ENCODE results near the gene LRRC45.
A peak's percentile ranks its signal among the peaks of the same experiment; 100 is the strongest.

Gene LRRC45

GRCh38 chr17:82052638-82053059 is 29.5 kb downstream of the LRRC45 start:
- no peak for DNase-seq
- no peaks in the 10 kb centered on the region for H3K27me3 ChIP-seq (ENCODE audit: insufficient read depth, low read depth, severe bottlenecking)
- H3K27ac ChIP-seq, result peak overlapping the region; percentile 67
- no peaks in the 10 kb centered on the region for H3K9me3 ChIP-seq (ENCODE audit: severe bottlenecking)
- H3K36me3 ChIP-seq, result peaks cover 74% of the 10 kb centered on the region
- no peak for TF ChIP-seq CTCF (IDR thresholded peaks at IDR 0.05; ENCODE audit: low read depth, low read length)
- H3K4me3 ChIP-seq (ENCODE audit: low read depth, low read length), result peak overlapping the region; percentile 77

- H3K36me3 ChIP-seq, result peaks cover 74% of the 10 kb centered on the region
- DNase-seq, result no peak
- H3K27ac ChIP-seq, result no peak overlapping the region
- H3K27me3 ChIP-seq (ENCODE audit: insufficient read depth, low read depth, severe bottlenecking), result no peaks in the 10 kb centered on the region
- no peaks in the 10 kb centered on the region for H3K9me3 ChIP-seq (ENCODE audit: severe bottlenecking)
- H3K4me3 ChIP-seq (ENCODE audit: low read depth, low read length), result no peak overlapping the region
- no peak for TF ChIP-seq CTCF (IDR thresholded peaks at IDR 0.05; ENCODE audit: low read depth, low read length)
These were observed 30.0 kb downstream of the LRRC45 start for GRCh38 chr17:82053130-82053529.

- TF ChIP-seq CTCF (IDR thresholded peaks at IDR 0.05; ENCODE audit: low read depth, low read length), result no peak
- H3K27ac ChIP-seq, result no peak overlapping the region
- H3K4me3 ChIP-seq (ENCODE audit: low read depth, low read length), result no peak overlapping the region
- DNase-seq, result no peak
- no peaks in the 10 kb centered on the region for H3K9me3 ChIP-seq (ENCODE audit: severe bottlenecking)
- no peaks in the 10 kb centered on the region for H3K27me3 ChIP-seq (ENCODE audit: insufficient read depth, low read depth, severe bottlenecking)
- peaks cover 74% of the 10 kb centered on the region for H3K36me3 ChIP-seq
These were observed 30.6 kb downstream of the LRRC45 start for GRCh38 chr17:82053556-82054263.

- no peak for DNase-seq
- peaks cover 74% of the 10 kb centered on the region for H3K36me3 ChIP-seq
- TF ChIP-seq CTCF (IDR thresholded peaks at IDR 0.05; ENCODE audit: low read depth, low read length), result no peak
These were observed 31.4 kb downstream of the LRRC45 start for GRCh38 chr17:82054351-82055022.

GRCh38 chr17:82055023-82055964 is 32.2 kb downstream of the LRRC45 start:
- Histone ChIP-seq H3K27me3 (ENCODE audit: insufficient read depth, low read depth, severe bottlenecking) (no peaks in the 10 kb centered on the region), H3K27ac (no peak overlapping the region), H3K36me3 (peaks cover 74% of the 10 kb centered on the region), H3K4me3 (ENCODE audit: low read depth, low read length) (no peak overlapping the region), H3K9me3 (ENCODE audit: severe bottlenecking) (no peaks in the 10 kb centered on the region)
- DNase-seq, result no peak
- no peak for TF ChIP-seq CTCF (IDR thresholded peaks at IDR 0.05; ENCODE audit: low read depth, low read length)

More at GRCh38 chr17:82054351-82055022, 31.4 kb downstream of the LRRC45 start:
- Histone ChIP-seq H3K27me3 (ENCODE audit: insufficient read depth, low read depth, severe bottlenecking) (no peaks in the 10 kb centered on the region), H3K9me3 (ENCODE audit: severe bottlenecking) (no peaks in the 10 kb centered on the region), H3K4me3 (ENCODE audit: low read depth, low read length) (no peak overlapping the region), H3K27ac (no peak overlapping the region)

Data from WERI-Rb-1 (cell line).